Skeletal muscle tissue (tissue), 4 donors: ENCODE measurements around the gene LRRC17. TPM values are rescaled to one million over a fixed set of nuclear protein-coding genes. Genes with fewer than 3 reads are reported as not detected.

Source experiments
- H3K27ac ChIP-seq: one replicate; pipeline ENCODE4 v1.7.0; 2013; ENCODE audit warnings: mild to moderate bottlenecking, low read depth, low read length, inconsistent platforms
- H3K27me3 ChIP-seq, 3 donors: one replicate each; pipeline ENCODE4 v1.7.0; 2013; ENCODE audit warnings: low read length in 3 of 3; ENCODE audit not compliant: control insufficient read depth in 3 of 3, insufficient read depth in 3 of 3
- H3K36me3 ChIP-seq, 3 donors: one replicate each; pipeline ENCODE4 v1.7.0; 2013; ENCODE audit warnings: low read length in 3 of 3; ENCODE audit not compliant: control insufficient read depth in 3 of 3, insufficient read depth in 3 of 3
- H3K4me1 ChIP-seq, 3 donors: one replicate each; pipeline ENCODE4 v1.7.0; 2013; ENCODE audit warnings: low read length in 3 of 3, mild to moderate bottlenecking in 3 of 3; ENCODE audit not compliant: control insufficient read depth in 3 of 3, insufficient read depth in 3 of 3
- H3K4me3 ChIP-seq, 3 donors: one replicate each; pipeline ENCODE4 v1.7.0; 2013; ENCODE audit warnings: low read length in 3 of 3
- H3K9ac ChIP-seq, 3 donors: one replicate each; pipeline ENCODE4 v1.7.0; 2013; ENCODE audit warnings: low read length in 3 of 3, mild to moderate bottlenecking in 3 of 3, moderate library complexity in 2 of 3, low read depth in 1 of 3
- H3K9me3 ChIP-seq, 3 donors: one replicate each; pipeline ENCODE4 v1.7.0; 2013; ENCODE audit warnings: low read length in 3 of 3; ENCODE audit not compliant: control insufficient read depth in 3 of 3
- total RNA-seq: library from RNA; depleted of rRNA; stranded (reverse); fragments of >200 nt; gene quantifications from one replicate; pipeline ENCODE4 v1.2.3, GENCODE V29; 2014
- donor health status: Osteomylitis.

Gene LRRC17
- 28.2 TPM for total RNA-seq

GRCh38 chr7:102912742-102913141 lies at the start of gene LRRC17:
TSS of gene LRRC17 (plus strand) at chr7:102913000. CDS start at chr7:102933914, 20,914 bp downstream.
- no peaks in the 10 kb centered on the region for H3K27me3 ChIP-seq
- peak within 1 kb of the TSS; percentile 1 to 71 (median 41) for H3K4me3 ChIP-seq
- H3K9ac ChIP-seq, result peak within 1 kb of the TSS in 1 of 3 donors; percentile 73
- peaks cover 4 to 13% (median 5%) of the 10 kb centered on the region in 3 donors for H3K4me1 ChIP-seq
- H3K36me3 ChIP-seq, result no peaks in the 10 kb centered on the region
- H3K9me3 ChIP-seq, result no peaks in the 10 kb centered on the region
- H3K27ac ChIP-seq, result peak within 1 kb of the TSS; percentile 25

GRCh38 chr7:102864958-102865357 lies 47.8 kb upstream of the LRRC17 start:
- H3K9me3 ChIP-seq, result no peaks in the 10 kb centered on the region
- no peak overlapping the region for H3K27ac ChIP-seq
- no peaks in the 10 kb centered on the region for H3K4me1 ChIP-seq

GRCh38 chr7:102866535-102867215 lies 46.1 kb upstream of the LRRC17 start:
- Histone ChIP-seq H3K9ac (no peak overlapping the region), H3K4me3 (no peak overlapping the region), H3K27me3 (no peaks in the 10 kb centered on the region), H3K36me3 (no peaks in the 10 kb centered on the region), H3K4me1 (no peaks in the 10 kb centered on the region), H3K9me3 (no peaks in the 10 kb centered on the region), H3K27ac (no peak overlapping the region)

More at GRCh38 chr7:102864958-102865357, 47.8 kb upstream of the LRRC17 start:
- no peaks in the 10 kb centered on the region for H3K36me3 ChIP-seq
- H3K4me3 ChIP-seq, result no peak overlapping the region
- no peaks in the 10 kb centered on the region for H3K27me3 ChIP-seq
- no peak overlapping the region for H3K9ac ChIP-seq

- Histone ChIP-seq H3K4me1 (no peaks in the 10 kb centered on the region), H3K36me3 (no peaks in the 10 kb centered on the region), H3K27ac (no peak overlapping the region), H3K27me3 (no peaks in the 10 kb centered on the region), H3K9ac (no peak overlapping the region), H3K4me3 (no peak overlapping the region), H3K9me3 (no peaks in the 10 kb centered on the region)
Measured at GRCh38 chr7:102869195-102869594, 43.6 kb upstream of the LRRC17 start.

- Histone ChIP-seq H3K36me3 (peaks cover 0 to 2% (median 0%) of the 10 kb centered on the region in 3 donors), H3K9me3 (no peaks in the 10 kb centered on the region), H3K27ac (no peak overlapping the region), H3K4me3 (no peak overlapping the region), H3K27me3 (no peaks in the 10 kb centered on the region), H3K9ac (no peak overlapping the region), H3K4me1 (no peaks in the 10 kb centered on the region)
Measured at GRCh38 chr7:102872460-102872859, 40.3 kb upstream of the LRRC17 start.

GRCh38 chr7:102873470-102874165 lies 39.2 kb upstream of the LRRC17 start:
- no peaks in the 10 kb centered on the region for H3K9me3 ChIP-seq
- H3K27me3 ChIP-seq, result no peaks in the 10 kb centered on the region
- H3K4me1 ChIP-seq, result no peaks in the 10 kb centered on the region
- no peak overlapping the region for H3K9ac ChIP-seq
- no peak overlapping the region for H3K4me3 ChIP-seq
- peaks cover 0 to 2% (median 0%) of the 10 kb centered on the region in 3 donors for H3K36me3 ChIP-seq
- H3K27ac ChIP-seq, result no peak overlapping the region

GRCh38 chr7:102874166-102874829 lies 38.5 kb upstream of the LRRC17 start:
- H3K9ac ChIP-seq, result no peak overlapping the region
- H3K36me3 ChIP-seq, result peaks cover 0 to 2% (median 0%) of the 10 kb centered on the region in 3 donors
- H3K27ac ChIP-seq, result no peak overlapping the region
- H3K4me3 ChIP-seq, result no peak overlapping the region
- H3K9me3 ChIP-seq, result no peaks in the 10 kb centered on the region
- no peaks in the 10 kb centered on the region for H3K27me3 ChIP-seq
- H3K4me1 ChIP-seq, result no peaks in the 10 kb centered on the region

- Histone ChIP-seq H3K4me1 (no peaks in the 10 kb centered on the region), H3K36me3 (peaks cover 0 to 2% (median 0%) of the 10 kb centered on the region in 3 donors), H3K9ac (no peak overlapping the region), H3K27me3 (no peaks in the 10 kb centered on the region), H3K27ac (no peak overlapping the region), H3K9me3 (no peaks in the 10 kb centered on the region), H3K4me3 (no peak overlapping the region)
Measured at GRCh38 chr7:102874966-102875365, 37.8 kb upstream of the LRRC17 start.

- Histone ChIP-seq H3K4me1 (no peaks in the 10 kb centered on the region), H3K9me3 (no peaks in the 10 kb centered on the region), H3K4me3 (no peak overlapping the region), H3K9ac (no peak overlapping the region), H3K27ac (no peak overlapping the region), H3K36me3 (peaks cover 0 to 2% (median 0%) of the 10 kb centered on the region in 3 donors), H3K27me3 (no peaks in the 10 kb centered on the region)
Measured at GRCh38 chr7:102875700-102876295, 37.0 kb upstream of the LRRC17 start.
